ENCODE results near the gene GAGE2A.
"Not testable (repeated sequence)": the region's sequence is repeated elsewhere in the genome, so short reads cannot be mapped to it uniquely, and the experiment has no call there.

The GAGE2A gene

GRCh38 chrX:49589196-49589595 lies at the start of gene GAGE2A:
GAGE2A (plus strand) TSS chrX:49589496; CDS start chrX:49590651, 1,155 bp downstream.
- not testable (repeated sequence) for DNase-seq (ENCODE audit: low read depth in 2 of 2)

- not testable (repeated sequence) for DNase-seq (ENCODE audit: low read depth in 2 of 2)
Measured at GRCh38 chrX:49541433-49541832, 47.9 kb upstream of the GAGE2A start, which contains the start of gene GAGE12D. GAGE12D (plus strand) TSS chrX:49541733; CDS start chrX:49542888, 1,155 bp downstream.

- not testable (repeated sequence) for DNase-seq (ENCODE audit: low read depth in 2 of 2)
Measured at GRCh38 chrX:49550989-49551388, 38.3 kb upstream of the GAGE2A start, which contains the start of gene GAGE12E. GAGE12E (plus strand) TSS chrX:49551289; CDS start chrX:49552444, 1,155 bp downstream.

GRCh38 chrX:49560542-49560941 lies 28.8 kb upstream of the GAGE2A start, which contains the start of gene GAGE12F:
GAGE12F (plus strand) TSS chrX:49560842; CDS start chrX:49561997, 1,155 bp downstream.
- DNase-seq (ENCODE audit: low read depth in 2 of 2) = not testable (repeated sequence)

GRCh38 chrX:49568728-49569127 lies 20.6 kb upstream of the GAGE2A start:
- DNase-seq (ENCODE audit: low read depth in 2 of 2) = not testable (repeated sequence)

- not testable (repeated sequence) for DNase-seq (ENCODE audit: low read depth in 2 of 2)
Measured at GRCh38 chrX:49569152-49569551, 20.1 kb upstream of the GAGE2A start.

GRCh38 chrX:49570100-49570499 lies 19.2 kb upstream of the GAGE2A start, which contains the start of gene GAGE12G:
GAGE12G (plus strand) TSS chrX:49570400; CDS start chrX:49571555, 1,155 bp downstream.
- DNase-seq (ENCODE audit: low read depth in 2 of 2) = not testable (repeated sequence)

- DNase-seq (ENCODE audit: low read depth in 2 of 2) = not testable (repeated sequence)
Measured at GRCh38 chrX:49579649-49580048, 9.6 kb upstream of the GAGE2A start, which contains the start of gene GAGE12H. GAGE12H (plus strand) TSS chrX:49579949; CDS start chrX:49581104, 1,155 bp downstream.

GRCh38 chrX:49589769-49590478 lies 628 bp downstream of the GAGE2A start:
- DNase-seq (ENCODE audit: low read depth in 2 of 2) = not testable (repeated sequence)

- DNase-seq (ENCODE audit: low read depth in 2 of 2) = not testable (repeated sequence)
Measured at GRCh38 chrX:49590488-49590887, 1.2 kb downstream of the GAGE2A start.

GRCh38 chrX:49598720-49599119 lies 9.4 kb downstream of the GAGE2A start, which contains the start of gene GAGE1:
GAGE1 (plus strand) TSS chrX:49599020; CDS start chrX:49600175, 1,155 bp downstream.
- not testable (repeated sequence) for DNase-seq (ENCODE audit: low read depth in 2 of 2)

GRCh38 chrX:49610718-49611310 lies 21.5 kb downstream of the GAGE2A start:
- DNase-seq (ENCODE audit: low read depth in 2 of 2) = no peak

GRCh38 chrX:49618574-49618973 lies 29.3 kb downstream of the GAGE2A start:
- no peak for DNase-seq (ENCODE audit: low read depth in 2 of 2)

GRCh38 chrX:49627086-49627777 lies 37.9 kb downstream of the GAGE2A start:
- no peak for DNase-seq (ENCODE audit: low read depth in 2 of 2)

- no peak for DNase-seq (ENCODE audit: low read depth in 2 of 2)
Measured at GRCh38 chrX:49644991-49645637, 55.8 kb downstream of the GAGE2A start.
